Measurements from ENCODE around the gene CREB5. TPM values are rescaled to one million over a fixed set of nuclear protein-coding genes. Genes with fewer than 3 reads are reported as not detected.

The CREB5 gene
- total and polyA plus RNA-seq, 8 donors, result 2.5 to 11.5 (median 3.6) TPM

DNA sequence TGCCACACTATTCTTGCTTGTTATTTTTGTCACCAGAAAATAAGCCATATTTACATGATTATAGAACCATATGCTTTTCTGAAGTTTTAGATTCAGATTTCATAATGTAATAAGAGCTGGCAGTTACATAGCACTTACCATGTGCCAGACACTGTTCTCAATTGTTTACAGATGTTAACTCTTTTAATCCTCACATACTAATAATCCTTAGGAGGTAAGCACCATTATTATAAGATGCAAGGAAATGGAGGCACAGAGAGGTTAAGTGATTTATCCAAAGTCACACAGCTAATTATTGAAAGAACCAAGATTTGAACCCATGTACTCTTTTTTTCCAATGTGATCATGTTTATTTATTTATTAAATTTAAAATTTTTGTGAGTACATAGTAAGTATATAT lies 57.2 kb downstream of the CREB5 start:
- no peak for FAIRE-seq
- intact Hi-C loops (cut with DNase I), result no loop called here
- no peaks in the 10 kb centered on the region for H3K4me1 ChIP-seq
- TF ChIP-seq, protein P1, sequence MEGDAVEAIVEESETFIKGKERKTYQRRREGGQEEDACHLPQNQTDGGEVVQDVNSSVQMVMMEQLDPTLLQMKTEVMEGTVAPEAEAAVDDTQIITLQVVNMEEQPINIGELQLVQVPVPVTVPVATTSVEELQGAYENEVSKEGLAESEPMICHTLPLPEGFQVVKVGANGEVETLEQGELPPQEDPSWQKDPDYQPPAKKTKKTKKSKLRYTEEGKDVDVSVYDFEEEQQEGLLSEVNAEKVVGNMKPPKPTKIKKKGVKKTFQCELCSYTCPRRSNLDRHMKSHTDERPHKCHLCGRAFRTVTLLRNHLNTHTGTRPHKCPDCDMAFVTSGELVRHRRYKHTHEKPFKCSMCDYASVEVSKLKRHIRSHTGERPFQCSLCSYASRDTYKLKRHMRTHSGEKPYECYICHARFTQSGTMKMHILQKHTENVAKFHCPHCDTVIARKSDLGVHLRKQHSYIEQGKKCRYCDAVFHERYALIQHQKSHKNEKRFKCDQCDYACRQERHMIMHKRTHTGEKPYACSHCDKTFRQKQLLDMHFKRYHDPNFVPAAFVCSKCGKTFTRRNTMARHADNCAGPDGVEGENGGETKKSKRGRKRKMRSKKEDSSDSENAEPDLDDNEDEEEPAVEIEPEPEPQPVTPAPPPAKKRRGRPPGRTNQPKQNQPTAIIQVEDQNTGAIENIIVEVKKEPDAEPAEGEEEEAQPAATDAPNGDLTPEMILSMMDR (IDR thresholded peaks at IDR 0.05), result no peak
- no peak overlapping the region for H3K27ac ChIP-seq
- no peaks in the 10 kb centered on the region for H3K36me3 ChIP-seq
- peaks cover 0 to 4% (median 0%) of the 10 kb centered on the region in 4 donors for H3K27me3 ChIP-seq
- no peak for ATAC-seq
- no peak for DNase-seq
- H3K4me3 ChIP-seq, result no peak overlapping the region
- no peaks in the 10 kb centered on the region for H3K9me3 ChIP-seq

GRCh38 chr7:28470344-28470743 lies 58.0 kb downstream of the CREB5 start:
- no peak for FAIRE-seq
- 89 to 97% methylated on average over 1 of the region's 1 CpG for WGBS, 2 donors
- TF ChIP-seq, protein P1 (IDR thresholded peaks at IDR 0.05), result no peak

GRCh38 chr7:28472332-28472731 lies 60.0 kb downstream of the CREB5 start:
- no peak for DNase-seq
- no peak for FAIRE-seq
- ATAC-seq, result no peak
- WGBS, 2 donors, result 31 to 46% methylated on average over 6 of the region's 6 CpGs
- H3K36me3 ChIP-seq, result no peaks in the 10 kb centered on the region
- H3K4me1 ChIP-seq, result no peaks in the 10 kb centered on the region
- H3K9me3 ChIP-seq, result no peaks in the 10 kb centered on the region
- TF ChIP-seq, protein P1 (IDR thresholded peaks at IDR 0.05), result no peak
- no peak overlapping the region for H3K4me3 ChIP-seq
- intact Hi-C loops (cut with DNase I), result no loop called here
- H3K27me3 ChIP-seq, result peaks cover 0 to 4% (median 0%) of the 10 kb centered on the region in 4 donors
- no peak overlapping the region for H3K27ac ChIP-seq

More at GRCh38 chr7:28470344-28470743, 58.0 kb downstream of the CREB5 start:
- ATAC-seq (no peak), DNase-seq (no peak)
- Histone ChIP-seq H3K4me1 (no peaks in the 10 kb centered on the region), H3K27ac (no peak overlapping the region), H3K4me3 (no peak overlapping the region), H3K9me3 (no peaks in the 10 kb centered on the region), H3K27me3 (peaks cover 0 to 4% (median 0%) of the 10 kb centered on the region in 4 donors), H3K36me3 (no peaks in the 10 kb centered on the region)
- intact Hi-C loops (cut with DNase I), result no loop called here

DNA sequence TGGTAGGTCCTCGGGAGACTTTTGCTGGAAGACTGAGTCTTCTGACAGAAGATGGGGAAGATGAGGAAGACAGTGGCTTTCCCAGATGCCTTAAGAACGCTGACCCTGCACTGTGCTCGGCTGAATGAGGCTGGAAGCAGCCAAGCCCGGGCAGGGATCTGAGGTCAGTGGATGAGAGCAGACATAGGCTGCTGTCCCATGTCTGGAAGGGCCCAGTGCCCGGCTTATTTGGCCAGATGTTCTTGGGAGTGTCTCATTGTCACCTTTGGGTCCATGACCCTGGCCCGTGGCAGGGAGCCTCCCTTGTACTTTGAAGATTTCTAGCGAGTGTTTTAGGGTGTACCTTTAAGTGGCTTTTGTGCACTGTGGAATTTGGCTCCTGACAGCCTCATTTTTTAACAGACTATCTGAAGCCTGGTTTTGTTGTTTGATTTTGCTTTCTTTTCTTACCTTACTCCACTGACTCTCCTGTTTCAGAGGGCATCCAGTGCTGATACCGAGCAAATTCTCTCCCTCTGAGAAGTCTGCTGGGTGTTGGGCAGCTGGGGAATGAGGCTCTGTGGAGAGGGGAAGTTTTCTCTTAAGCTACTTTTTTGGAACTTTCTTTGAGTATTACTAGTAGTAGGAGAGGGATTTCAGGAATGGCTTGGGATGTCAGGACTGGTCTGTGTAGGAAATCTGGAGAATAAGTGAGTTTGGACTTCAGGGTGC lies 61.4 kb downstream of the CREB5 start:
- peaks cover 0 to 4% (median 0%) of the 10 kb centered on the region in 4 donors for H3K27me3 ChIP-seq
- no peaks in the 10 kb centered on the region for H3K36me3 ChIP-seq
- WGBS, 2 donors, result 68 to 75% methylated on average over 8 of the region's 8 CpGs
- DNase-seq, result no peak
- intact Hi-C loops (cut with DNase I), result no loop called here
- H3K9me3 ChIP-seq, result no peaks in the 10 kb centered on the region
- ATAC-seq, result no peak
- FAIRE-seq, result no peak
- TF ChIP-seq, protein P1 (IDR thresholded peaks at IDR 0.05), result no peak
- H3K27ac ChIP-seq, result no peak overlapping the region
- no peak overlapping the region for H3K4me3 ChIP-seq
- H3K4me1 ChIP-seq, result no peaks in the 10 kb centered on the region

DNA sequence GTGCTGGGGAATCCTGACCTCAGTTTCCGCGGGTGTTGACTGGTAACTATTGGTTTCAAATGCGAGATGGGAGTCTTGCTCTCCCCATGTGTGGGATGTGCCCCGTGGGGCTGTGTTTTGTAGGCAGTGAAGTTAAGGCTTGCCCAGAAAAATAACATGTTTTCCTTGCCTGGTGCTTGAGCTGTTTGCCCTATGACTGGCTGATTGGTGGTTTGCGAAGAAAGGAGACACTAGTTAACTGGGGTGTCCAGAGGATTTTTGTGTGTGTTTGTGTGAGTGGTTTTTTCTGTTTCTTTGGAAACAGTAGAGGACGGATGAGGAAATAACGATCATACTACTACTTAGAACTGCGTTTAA lies 61.9 kb downstream of the CREB5 start:
- intact Hi-C loops (cut with DNase I), result no loop called here
- no peak overlapping the region for H3K27ac ChIP-seq
- DNase-seq (no peak), ATAC-seq (no peak), FAIRE-seq (no peak)
- H3K27me3 ChIP-seq, result peaks cover 0 to 4% (median 0%) of the 10 kb centered on the region in 4 donors
- no peaks in the 10 kb centered on the region for H3K9me3 ChIP-seq
- H3K4me3 ChIP-seq, result no peak overlapping the region
- no peaks in the 10 kb centered on the region for H3K4me1 ChIP-seq
- 69 to 77% methylated on average over 8 of the region's 8 CpGs for WGBS, 2 donors
- TF ChIP-seq, protein P1 (IDR thresholded peaks at IDR 0.05), result no peak
- no peaks in the 10 kb centered on the region for H3K36me3 ChIP-seq

All from pancreas (tissue), 10 donors.